Measurements from ENCODE around the gene UBE2I. TPM values are rescaled to one million over a fixed set of nuclear protein-coding genes. Genes with fewer than 3 reads are reported as not detected.

UBE2I gene
- total RNA-seq, 2 donors from 2014 or later = 68.2 to 76.1 TPM

DNA sequence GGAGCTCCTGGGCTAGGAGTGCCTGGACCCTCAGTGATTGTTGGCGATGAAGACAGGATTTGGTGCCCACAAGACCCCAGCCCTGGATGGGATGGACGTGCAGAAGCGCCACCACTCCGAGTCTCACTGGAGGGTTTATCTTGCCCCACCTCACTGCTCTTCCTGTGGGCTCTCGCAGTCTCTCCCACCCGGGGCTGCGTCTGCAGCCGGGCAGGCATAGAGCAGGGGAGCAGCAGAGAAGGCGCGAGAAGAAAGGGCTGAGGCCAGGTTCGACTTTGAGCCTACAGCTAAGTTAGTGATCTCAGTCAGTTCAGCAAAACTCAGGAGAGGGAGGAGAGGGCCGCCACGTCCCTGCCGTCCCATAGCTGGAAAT lies 6.6 kb downstream of the UBE2I start:
- DNase-seq (ENCODE audit: low spot score) (no peak), ATAC-seq (ENCODE audit: insufficient number of reproducible peaks, low FRiP score, low read depth) (no peak)
- Histone ChIP-seq H3K27ac (no peak overlapping the region), H3K27me3 (replicated peaks; ENCODE audit: insufficient read depth) (no peaks in the 10 kb centered on the region), H3K4me3 (no peak overlapping the region), H3K9me3 (no peaks in the 10 kb centered on the region), H3K4me1 (ENCODE audit: control insufficient read depth in 1 of 2, low read depth in 2 of 2) (peaks cover 15 to 30% of the 10 kb centered on the region in 2 donors), H3K36me3 (peaks cover 72% of the 10 kb centered on the region)
- no peak for TF ChIP-seq CTCF (IDR thresholded peaks at IDR 0.05)

DNA sequence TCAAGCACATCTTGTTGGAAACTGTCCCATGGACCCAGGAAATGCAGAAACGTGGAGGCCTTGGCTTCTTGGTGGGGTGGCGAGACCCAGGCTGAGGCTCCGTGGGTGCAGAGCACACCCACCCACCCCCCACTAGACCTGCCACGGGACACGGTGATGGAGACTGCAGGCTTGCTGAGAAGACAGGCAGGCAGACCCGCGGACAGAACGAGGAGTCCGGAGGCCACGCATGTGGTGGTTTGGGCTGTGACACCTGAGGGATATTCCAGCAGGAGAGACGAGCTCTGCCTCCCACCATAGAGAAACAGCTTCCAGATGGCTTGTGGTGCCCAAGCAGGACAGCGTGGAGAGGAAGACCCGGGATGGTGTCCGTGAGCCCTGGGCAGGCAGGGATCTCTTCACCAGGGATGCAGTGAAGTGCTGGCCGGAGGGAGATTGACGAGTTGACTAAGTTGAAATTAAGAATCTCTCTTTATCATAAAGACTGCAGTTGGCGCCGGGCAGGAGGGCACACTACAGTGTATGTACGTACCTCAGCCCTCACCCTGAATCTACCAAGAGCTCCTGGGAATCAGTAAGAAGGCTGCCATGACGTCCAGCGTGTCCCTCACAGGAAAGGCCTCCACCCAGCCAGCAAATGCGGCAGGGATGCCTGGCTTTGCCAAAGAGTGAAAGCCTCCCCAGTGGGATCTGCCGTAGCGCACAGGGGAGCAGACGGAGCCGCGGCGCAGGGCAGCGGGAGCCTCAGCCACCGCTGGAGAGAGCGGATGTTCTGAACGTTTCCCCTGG lies 8.2 kb downstream of the UBE2I start:
- Histone ChIP-seq H3K36me3 (peaks cover 76% of the 10 kb centered on the region), H3K4me3 (no peak overlapping the region), H3K4me1 (ENCODE audit: control insufficient read depth in 1 of 2, low read depth in 2 of 2) (peaks cover 0 to 14% of the 10 kb centered on the region in 2 donors), H3K9me3 (no peaks in the 10 kb centered on the region), H3K27ac (no peak overlapping the region), H3K27me3 (replicated peaks; ENCODE audit: insufficient read depth) (no peaks in the 10 kb centered on the region)
- ATAC-seq (ENCODE audit: insufficient number of reproducible peaks, low FRiP score, low read depth) = no peak
- no peak for DNase-seq (ENCODE audit: low spot score)
- no peak for TF ChIP-seq CTCF (IDR thresholded peaks at IDR 0.05)

- no peak for DNase-seq (ENCODE audit: low spot score)
- Histone ChIP-seq H3K27me3 (replicated peaks; ENCODE audit: insufficient read depth) (no peaks in the 10 kb centered on the region), H3K4me3 (no peak overlapping the region), H3K27ac (no peak overlapping the region), H3K36me3 (peaks cover 79% of the 10 kb centered on the region), H3K4me1 (ENCODE audit: control insufficient read depth in 1 of 2, low read depth in 2 of 2) (peaks cover 0 to 8% of the 10 kb centered on the region in 2 donors), H3K9me3 (no peaks in the 10 kb centered on the region)
- TF ChIP-seq CTCF (IDR thresholded peaks at IDR 0.05) = no peak
- ATAC-seq (ENCODE audit: insufficient number of reproducible peaks, low FRiP score, low read depth) = no peak
Observed at GRCh38 chr16:1318268-1318545, 8.8 kb downstream of the UBE2I start.

DNA sequence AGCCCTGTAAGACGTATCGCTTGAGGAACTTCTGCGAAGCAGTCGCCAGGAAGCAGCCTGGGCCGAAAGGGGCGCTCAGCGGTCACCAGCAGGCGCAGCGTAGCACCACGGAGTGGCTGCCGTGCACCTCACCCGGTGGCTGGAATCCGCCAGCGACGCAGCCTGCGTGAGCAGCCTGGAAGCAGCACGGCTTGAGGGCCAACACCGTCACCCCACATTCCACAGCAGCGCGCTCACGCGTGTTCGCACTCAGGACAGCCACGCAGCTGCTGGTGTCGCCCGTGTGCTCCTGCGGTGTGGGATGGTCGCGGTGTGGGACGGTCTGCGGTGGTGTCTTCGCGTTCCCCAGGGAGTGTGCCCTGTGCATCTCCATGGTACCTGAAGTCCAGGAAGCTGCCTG lies 9.6 kb downstream of the UBE2I start:
- Histone ChIP-seq H3K27ac (no peak overlapping the region), H3K36me3 (peaks cover 84% of the 10 kb centered on the region), H3K4me3 (no peak overlapping the region), H3K9me3 (no peaks in the 10 kb centered on the region), H3K27me3 (replicated peaks; ENCODE audit: insufficient read depth) (no peaks in the 10 kb centered on the region), H3K4me1 (ENCODE audit: control insufficient read depth in 1 of 2, low read depth in 2 of 2) (peaks cover 0 to under 1% of the 10 kb centered on the region in 2 donors)
- no peak for TF ChIP-seq CTCF (IDR thresholded peaks at IDR 0.05)
- ATAC-seq (ENCODE audit: insufficient number of reproducible peaks, low FRiP score, low read depth) (no peak), DNase-seq (ENCODE audit: low spot score) (no peak)

DNA sequence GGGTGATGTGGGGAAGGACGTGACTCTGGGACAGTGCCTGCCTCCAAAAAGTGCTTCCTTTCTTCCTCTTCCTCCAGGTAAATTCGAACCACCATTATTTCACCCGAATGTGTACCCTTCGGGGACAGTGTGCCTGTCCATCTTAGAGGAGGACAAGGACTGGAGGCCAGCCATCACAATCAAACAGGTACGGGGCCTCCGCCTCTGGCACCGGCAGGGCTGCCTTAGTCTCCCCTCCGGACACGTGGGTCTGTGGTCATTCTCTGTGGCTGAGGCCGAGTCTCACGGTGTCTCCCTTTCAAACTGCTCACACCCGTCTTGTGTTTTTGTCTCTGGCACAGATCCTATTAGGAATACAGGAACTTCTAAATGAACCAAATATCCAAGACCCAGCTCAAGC lies 10.7 kb downstream of the UBE2I start:
- Histone ChIP-seq H3K4me1 (ENCODE audit: control insufficient read depth in 1 of 2, low read depth in 2 of 2) (no peaks in the 10 kb centered on the region), H3K36me3 (peaks cover 83% of the 10 kb centered on the region), H3K4me3 (no peak overlapping the region), H3K27ac (no peak overlapping the region), H3K27me3 (replicated peaks; ENCODE audit: insufficient read depth) (no peaks in the 10 kb centered on the region), H3K9me3 (no peaks in the 10 kb centered on the region)
- ATAC-seq (ENCODE audit: insufficient number of reproducible peaks, low FRiP score, low read depth) = no peak
- no peak for DNase-seq (ENCODE audit: low spot score)
- no peak for TF ChIP-seq CTCF (IDR thresholded peaks at IDR 0.05)

Measured in thoracic aorta (tissue), 2 donors.